ENCODE data around the gene CTSW.

Gene CTSW

DNA sequence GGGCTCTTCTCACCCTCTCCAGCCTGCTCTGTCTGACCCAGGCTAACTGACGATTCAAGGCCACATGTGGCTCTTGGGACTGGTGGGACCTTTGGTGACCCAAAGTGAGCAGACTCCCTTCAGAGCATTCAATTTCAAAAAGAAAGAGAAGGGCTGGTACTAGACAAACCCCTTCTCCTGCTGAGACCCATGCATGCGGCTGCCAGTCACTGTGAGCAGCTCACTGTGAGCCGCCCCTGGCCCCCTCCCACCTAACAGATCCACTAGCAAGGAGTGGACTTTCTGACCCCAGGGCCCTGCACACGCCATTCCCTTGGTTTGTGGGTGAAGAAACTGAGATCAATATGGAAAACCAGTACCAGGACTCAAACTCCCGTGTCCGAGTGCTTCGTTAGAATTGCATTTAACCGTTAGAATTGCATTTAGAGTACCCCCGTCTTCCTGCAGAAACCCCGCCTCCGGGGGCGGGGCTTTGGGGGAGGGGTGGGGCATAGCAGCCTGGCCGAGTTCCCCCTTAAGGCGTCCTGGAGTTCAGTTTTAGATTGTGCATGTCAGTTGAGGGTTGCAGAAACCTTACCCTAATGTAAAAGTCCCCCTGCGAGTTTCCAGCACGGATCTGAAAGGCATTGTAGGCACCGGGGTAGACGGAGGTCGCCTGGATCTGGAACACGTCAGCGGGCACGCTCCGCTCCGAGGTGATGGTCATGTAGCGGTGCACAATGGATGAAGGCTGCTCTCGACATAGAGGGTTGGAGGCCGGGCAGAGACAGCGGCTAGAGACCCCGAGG lies 12.2 kb upstream of the CTSW start:
- DNase-seq (ENCODE audit: low spot score), result no peak

DNA sequence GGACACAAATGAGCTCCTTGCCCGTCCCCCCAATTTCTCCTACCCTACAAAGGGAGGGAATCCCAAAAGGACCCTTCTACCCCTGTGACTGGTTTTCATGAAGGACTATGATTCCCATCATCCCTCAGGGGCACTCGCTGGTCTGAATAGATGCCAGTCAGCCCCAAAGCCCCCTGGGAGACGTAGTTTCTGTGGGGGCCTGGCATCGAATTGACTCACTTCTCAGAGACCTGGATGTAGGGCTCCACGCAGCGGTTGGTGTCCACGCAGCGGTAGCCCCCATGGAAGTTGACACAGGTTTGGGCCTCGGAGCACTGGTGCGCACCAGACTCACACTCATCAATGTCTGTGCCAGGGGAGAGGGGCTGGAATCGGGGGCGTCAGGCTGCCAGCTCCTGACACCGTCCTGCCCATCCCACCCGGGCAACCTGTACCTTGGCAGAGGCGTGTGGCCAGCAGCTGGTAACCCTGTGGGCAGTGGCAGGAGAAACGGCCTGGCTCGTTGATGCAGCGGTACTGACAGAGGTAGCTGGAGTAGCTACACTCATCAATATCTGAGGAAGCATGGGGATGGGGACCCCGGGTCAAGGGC lies 11.5 kb upstream of the CTSW start:
- no peak for DNase-seq (ENCODE audit: low spot score)

DNA sequence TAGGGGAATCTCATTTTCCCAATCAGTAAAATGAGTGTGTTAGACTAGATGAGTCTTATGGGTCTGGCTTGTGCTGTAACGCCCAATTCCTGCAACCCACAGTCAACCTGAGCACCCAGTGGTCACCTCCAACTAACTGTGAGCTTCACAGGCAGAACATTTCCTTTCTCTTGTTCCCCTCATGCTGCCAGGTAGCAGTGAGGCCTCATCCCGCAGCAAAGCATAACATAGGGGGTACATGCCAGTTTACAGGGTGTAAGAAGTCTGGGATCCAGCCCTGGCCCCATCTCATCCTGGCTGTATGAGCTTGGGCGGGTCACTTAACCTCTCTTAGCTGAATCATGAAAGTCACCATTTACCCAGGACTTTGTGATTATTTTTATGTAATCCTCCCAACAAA lies 10.7 kb upstream of the CTSW start:
- no peak for DNase-seq (ENCODE audit: low spot score)

DNA sequence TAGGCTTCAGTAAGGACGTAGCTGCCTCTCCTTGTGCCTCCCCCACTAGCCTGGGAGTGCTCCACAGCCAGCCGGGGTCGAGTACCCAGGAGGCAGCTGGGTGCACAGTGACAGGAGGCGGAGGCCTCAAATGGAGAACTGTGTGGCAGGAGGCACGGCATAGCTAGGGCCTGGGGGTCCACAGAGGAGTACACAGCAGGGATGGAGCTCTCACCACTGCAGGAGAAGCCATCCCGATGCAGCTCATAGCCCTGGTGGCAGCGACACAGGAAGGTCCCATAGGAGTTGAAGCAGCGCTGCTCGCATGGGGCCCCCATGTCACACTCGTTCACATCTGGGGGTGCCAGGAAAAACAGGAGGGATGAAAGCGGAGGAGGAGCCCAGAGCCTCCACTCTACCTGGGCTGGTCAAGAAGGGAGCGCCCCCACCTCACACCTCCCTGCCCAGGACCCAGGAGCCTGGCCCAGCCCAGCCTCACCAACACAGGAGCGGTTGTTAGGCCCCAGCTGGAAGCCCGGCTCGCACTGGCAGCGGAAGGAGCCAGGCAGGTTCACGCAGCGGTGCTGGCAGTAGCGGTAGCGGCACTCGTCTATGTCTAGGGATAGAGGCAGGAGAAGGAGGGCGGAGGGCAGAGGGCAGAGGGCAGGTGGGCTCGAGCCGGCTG lies 9.9 kb upstream of the CTSW start:
- DNase-seq (ENCODE audit: low spot score), result no peak

DNA sequence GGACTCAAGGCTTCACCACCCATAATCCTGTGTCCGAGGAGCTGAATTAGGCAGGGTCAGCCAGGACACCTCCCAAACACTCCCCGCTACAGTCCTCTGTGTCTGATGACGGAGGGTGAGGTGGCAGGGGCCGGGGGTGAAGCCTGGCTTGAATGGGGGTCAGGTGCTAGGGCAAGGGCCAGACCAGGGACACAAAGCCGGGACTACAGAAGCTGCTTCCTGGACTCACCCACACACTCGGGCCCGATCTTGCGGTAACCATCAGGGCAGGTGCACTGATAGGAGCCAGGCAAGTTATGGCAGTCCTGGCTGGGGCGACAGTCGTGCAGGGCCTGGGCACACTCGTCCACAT lies 9.4 kb upstream of the CTSW start:
- no peak for DNase-seq (ENCODE audit: low spot score)

DNA sequence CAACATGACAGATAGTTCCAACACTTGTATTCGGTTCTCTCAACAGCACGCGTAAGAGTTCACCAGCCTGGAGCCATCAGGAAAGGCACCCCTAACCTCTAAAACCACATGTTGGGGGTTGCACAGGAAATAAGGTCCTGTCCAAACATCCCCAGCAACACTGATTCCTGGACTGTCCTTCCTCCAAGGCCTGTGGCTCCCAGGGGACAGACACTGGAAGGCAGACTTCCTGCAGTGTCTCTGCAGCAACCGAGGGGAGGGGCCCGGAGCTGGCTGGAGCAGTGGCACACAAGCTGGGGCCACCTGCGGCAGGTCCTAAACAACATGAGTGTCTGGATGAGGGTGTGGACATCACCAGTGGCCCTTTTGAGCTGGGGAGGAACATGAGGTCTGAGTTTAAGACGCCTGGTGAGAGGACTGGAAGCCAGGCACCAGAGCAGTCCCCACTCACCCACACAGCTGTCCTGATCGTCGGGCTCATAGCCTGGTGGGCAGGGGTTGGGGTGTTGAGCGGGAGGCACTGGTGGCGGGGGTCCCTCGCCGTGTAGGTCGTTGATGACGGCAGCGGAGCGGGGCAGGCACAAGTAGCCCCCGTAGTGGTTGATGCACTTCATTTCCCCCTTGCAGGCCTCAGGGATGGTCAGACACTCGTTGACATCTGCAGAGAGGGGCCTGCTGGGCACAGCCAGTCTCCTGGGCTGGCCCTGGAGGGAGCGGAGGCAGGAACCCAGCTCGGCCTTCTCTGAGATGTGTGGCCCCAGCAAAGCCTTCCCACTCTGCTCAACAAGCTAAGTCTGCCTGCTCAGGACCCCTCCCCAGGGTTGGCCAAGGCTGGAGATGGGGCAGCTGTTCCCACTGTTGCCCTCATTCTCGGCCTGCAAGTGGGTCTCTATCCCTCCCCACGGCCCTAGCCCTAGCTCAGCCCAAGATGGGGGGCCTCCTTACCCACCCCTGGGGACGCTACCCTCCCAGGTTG lies 8.6 kb upstream of the CTSW start:
- no peak for DNase-seq (ENCODE audit: low spot score)

DNA sequence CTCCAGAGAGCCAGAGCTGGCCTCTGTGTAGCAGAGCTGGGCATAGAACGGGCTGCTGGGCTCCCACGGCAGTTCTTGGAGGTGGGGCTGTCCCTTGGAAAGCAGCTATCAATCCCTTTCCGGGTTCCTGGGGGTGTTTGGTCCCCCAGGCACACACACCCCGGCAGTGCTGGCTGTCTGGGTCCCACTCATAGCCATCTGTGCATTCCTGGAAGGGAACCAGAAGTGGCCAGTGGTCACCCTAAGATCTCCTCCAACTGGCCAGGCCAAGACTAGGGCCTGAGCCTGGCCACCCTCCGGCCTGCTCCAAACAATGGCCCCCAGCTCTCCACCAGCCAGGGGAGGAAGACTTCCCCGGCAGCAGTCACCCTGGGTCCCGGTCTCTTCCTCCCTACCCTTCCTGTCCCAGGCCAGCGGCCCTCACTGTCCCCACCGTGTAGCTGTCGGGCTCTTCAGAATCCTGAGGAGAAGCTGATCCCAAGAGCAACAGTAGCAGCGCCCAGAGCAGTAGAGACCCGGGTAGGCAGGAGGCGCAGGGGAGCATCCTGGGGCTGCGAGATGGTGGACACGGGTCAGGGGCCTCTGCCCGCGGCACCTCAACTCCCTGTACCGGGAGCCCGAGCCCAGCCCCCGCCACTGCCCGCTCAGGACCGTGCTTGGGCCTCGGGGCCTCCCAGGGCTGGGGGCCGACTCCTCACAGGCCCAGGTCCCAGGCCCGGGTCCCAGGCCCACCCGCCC lies 7.7 kb upstream of the CTSW start:
- DNase-seq (ENCODE audit: low spot score), result no peak

DNA sequence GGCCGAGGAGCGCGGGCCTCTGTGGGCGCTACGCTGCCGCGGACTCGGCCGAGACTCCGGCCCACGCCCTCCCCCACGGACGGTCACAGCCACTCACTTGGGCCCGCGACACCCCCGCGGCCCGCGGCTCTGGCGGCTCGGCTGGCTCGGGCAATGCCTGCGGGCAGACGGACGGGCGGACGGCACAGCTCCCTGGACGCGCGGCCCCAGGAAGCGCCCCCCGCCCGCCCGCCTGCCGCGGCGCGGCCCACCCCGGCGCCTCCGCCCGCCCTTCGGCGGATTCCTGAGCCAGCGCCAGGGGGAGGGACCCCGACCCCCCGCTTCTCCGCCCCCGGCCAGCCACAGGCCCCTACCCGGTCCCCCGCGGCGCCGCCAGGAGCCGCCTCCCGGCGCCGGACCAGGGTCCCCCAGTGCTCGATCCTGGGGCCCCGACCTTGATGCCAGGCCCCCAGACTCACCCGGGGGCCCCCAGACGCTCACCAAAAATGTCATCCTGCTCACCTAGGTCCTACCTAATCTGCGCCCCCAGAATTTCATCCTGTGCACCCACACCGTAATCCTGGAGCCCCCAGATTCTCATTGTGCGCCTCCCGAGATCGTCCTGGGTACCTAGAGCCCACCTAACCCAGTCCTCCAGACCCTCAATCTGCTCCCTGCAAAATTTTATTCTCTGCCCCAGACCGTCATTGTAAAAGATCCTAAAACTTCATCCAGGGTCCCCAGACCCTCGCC lies 6.9 kb upstream of the CTSW start, which contains the start of gene EFEMP2:
EFEMP2 (minus strand) TSS at position 215 of the 732 bp plus-strand sequence. CDS start 446 bp downstream, outside the sequence.
- DNase-seq (ENCODE audit: low spot score), result no peak

DNA sequence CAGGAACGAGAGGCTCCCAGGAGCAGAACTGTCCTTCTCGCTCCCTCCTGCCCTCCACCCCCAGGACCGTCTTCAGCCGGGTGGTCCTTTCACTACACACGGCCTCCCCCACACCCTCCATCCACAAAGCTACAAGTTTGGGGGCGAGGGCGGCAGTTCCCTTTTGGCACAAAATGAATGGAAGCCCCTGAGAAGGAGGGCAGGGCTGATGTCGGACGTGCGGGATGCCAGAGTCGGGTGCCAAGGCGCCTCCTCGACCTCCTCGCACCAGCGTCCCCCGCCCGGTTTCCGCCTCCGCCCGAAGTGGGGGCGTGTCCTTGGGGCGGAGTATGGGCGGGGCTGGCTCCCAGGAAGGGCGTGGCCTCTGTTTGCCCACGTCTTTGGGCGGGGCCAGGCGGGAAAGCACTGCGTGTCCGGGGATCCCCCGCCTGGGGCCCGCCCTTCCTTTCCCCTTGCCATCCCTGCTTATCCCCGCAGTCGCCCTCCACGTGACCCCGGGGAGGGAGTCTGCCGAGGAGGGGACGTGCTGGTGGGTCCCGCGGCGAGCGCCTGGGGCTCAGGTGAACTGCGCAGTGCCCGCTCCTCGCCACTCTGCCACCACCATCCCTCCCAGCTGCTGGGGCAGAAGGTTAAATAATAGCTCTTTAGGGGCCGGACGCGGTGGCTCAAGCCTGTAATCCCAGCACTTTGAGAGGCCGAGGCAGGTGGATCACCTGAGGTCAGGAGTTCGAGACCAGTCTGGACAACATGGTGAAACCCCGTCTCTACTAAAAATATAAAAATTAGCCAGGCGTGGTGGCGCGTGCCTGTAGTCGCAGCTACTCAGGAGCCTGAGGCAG lies 6.1 kb upstream of the CTSW start:
- DNase-seq (ENCODE audit: low spot score), result peak; percentile 90

DNA sequence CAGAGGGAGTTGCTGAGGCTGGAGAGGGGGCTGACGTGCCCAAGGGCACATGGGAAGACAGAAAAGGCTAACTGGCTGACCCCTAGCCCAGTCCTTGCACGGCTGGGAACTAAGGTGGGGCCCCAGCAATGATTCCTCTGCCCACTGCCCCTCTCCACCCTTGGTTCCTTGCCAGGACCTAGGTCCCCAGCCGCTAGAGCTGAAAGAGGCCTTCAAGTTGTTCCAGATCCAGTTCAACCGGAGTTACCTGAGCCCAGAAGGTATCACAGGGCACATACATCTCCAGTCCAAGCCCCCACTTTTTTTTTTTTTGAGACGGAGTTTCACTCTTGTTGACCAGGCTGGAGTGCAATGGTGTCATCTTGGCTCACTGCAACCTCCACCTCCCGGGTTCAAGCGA lies 390 bp downstream of the CTSW start:
- DNase-seq (ENCODE audit: low spot score), result no peak

DNA sequence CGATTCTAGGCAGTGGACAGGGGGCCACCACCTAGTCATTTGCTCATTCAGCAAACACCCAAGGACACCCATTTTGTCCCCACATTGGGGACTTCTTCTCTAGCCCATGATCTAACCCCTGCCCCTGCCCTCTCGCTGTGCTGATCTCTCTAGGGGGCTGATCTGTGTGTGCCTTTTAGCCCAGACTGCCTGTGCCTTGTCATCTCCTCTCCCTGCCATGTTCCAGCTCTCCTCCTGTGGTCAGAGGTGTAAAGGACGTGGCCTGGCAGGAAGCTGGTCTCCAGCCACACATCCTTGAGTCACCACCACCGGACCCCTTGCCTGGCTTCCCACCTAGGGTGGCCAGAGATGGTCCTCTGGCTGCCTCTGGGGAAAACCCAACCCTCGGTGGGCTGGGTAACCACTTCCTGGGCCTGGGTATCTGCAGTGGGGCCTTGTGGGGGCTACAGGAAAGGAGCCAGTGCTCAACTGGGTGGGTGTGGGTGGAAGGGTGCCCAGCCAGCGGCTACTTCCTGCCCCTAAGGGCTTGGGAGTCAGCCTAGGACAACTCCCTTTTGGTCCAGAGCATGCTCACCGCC lies 1.3 kb downstream of the CTSW start:
- no peak for DNase-seq (ENCODE audit: low spot score)

DNA sequence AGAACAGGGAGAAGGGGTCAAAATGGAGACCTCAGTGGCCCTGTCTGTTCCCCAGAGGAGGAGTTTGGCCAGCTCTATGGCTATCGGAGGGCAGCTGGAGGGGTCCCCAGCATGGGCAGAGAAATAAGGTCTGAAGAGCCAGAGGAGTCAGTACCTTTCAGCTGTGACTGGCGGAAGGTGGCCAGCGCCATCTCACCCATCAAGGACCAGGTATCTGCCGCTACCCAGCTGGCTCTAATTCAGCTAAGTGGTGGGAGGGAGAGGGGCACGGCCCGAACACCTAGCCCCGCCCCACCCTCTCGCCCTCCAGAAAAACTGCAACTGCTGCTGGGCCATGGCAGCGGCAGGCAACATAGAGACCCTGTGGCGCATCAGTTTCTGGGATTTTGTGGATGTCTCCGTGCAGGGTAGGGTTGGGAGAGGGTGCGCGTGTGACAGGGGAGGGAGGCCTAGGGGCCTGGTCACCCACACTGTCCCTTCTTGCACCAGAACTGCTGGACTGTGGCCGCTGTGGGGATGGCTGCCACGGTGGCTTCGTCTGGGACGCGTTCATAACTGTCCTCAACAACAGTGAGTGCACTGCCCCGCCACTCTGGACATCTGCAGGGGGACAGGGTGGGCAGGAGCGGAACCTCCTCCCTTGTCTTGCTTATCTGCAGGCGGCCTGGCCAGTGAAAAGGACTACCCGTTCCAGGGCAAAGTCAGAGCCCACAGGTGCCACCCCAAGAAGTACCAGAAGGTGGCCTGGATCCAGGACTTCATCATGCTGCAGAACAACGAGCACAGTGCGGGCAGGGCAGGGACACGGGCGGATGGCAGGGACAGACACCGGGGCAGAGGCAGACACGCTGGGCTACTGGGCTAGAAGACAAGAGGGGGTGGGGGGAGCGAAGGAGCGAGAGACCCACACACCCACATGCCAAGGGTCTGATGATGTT lies 2.8 kb downstream of the CTSW start:
- DNase-seq (ENCODE audit: low spot score), result no peak

DNA sequence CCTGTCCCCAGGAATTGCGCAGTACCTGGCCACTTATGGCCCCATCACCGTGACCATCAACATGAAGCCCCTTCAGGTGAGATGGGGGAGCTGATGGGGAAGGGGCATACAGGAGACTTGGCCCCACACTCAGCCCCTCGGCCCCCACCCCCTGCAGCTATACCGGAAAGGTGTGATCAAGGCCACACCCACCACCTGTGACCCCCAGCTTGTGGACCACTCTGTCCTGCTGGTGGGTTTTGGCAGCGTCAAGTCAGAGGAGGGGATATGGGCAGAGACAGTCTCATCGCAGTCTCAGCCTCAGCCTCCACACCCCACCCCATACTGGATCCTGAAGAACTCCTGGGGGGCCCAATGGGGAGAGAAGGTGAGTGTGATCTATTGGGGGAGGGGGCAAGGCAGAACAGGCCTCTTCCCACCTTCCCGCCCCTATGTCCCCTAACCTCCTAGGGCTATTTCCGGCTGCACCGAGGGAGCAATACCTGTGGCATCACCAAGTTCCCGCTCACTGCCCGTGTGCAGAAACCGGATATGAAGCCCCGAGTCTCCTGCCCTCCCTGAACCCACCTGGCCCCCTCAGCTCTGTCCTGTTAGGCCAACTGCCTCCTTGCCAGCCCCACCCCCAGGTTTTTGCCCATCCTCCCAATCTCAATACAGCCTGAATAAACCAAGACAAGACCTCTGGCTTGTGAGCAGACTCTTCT lies 3.6 kb downstream of the CTSW start:
- no peak for DNase-seq (ENCODE audit: low spot score)

DNA sequence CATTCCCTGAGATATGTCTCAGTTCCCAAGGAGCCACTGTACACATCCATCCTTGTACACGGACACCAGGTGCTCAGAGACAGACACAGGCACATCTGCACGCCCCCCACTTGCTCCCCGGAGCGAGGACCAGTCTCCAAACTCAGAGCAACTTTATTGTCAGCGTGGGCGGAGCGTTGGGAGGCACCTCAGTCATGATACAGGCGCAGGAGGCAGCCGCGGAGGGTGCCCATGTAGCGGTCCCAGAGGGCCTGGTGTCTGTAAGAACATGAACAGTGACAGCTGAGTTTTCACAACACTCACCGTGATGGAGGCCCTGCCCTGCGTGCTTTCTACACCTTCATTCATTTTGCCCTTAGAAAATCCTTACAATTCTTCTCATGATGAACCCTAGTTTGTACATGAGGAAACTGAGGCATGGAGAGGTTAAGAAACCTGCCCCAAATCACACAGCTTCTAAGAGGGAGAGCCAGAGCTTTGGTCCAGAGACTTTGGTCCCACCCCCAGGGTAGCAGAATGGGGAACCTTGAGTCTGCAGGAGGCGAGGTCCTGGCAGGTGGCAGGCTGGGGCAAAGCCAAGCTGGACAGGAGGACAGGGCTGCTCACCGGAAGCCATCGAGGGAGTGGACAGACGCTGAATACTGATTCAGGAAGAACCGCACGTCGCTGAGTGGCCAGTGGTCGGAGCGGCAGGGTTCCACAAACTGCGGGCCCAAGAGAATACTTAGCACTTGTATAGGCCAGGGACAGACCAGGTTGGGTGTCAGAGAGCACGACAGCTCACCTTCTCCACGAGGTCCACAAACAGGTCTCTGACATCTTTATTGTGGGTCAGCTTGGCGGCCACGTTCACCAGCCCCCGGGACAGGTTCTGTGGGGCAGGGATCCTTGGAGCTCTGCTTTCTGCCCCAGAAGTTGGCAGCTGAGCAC lies 4.4 kb downstream of the CTSW start:
- no peak for DNase-seq (ENCODE audit: low spot score)

DNA sequence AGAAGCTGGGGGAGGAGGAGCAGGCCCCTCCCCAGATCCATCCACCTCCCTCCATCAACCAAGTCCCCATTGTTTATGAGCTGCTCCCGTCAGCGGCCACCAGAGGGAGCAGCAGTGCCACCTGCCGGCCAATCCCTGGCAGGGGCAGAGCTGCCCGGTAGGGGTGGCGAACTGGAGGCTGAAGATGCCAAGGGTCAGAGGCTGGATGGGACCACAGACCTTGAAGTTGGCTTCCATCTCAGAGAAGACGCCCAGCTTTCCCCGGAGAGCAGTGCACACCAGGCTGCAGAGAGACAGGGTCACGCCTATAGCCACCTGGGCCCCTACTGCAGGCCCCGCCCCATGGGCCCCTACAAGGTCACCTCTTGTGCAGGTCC lies 5.1 kb downstream of the CTSW start:
- peak; percentile 78 for DNase-seq (ENCODE audit: low spot score)

DNA sequence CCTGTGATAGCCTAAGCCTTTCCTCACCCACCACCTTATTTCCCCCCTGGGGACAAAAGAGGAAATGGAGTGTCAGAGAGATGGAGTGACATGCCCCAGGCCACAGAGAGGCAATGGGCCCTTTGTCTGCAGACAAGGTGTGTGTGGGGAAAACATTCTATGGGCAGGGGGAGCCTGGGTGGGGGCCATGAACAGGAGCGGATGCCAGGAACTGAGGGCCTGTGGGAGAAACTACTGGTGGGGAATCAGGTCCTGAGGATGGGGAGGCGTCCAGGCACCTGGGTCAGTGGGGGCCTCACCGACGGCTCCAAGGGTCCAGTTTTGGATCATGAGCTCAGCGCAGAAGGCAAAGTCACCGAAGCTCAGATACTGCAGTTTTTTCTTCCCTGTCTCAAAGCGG lies 5.6 kb downstream of the CTSW start:
- DNase-seq (ENCODE audit: low spot score), result no peak
